Heart left ventricle (tissue), 16 donors: ENCODE data around the gene DHX32. TPM values are rescaled to one million over a fixed set of nuclear protein-coding genes. Genes with fewer than 3 reads are reported as not detected.

ENCODE experiments used
- ATAC-seq, 4 donors: fragments of 200-7000 bp; cut with Tn5 transposase; one replicate each; pipeline ENCODE4 v1.9.1; 2020 to 2022; ENCODE audit warnings: moderate library complexity in 4 of 4, mild to moderate bottlenecking in 3 of 4, moderate number of reproducible peaks in 1 of 4
- DNase-seq, 5 donors: peaks; one replicate each; pipeline ENCODE4 v3.0.0-alpha.2; 2020
- H3K27ac ChIP-seq, 12 donors: fragments of 200-600 bp; sonication (generic) in 4 of 12; one replicate each; pipeline versions ENCODE4 v1.5.0 to v1.8.0; 2016 to 2022; ENCODE audit warnings: mild to moderate bottlenecking in 2 of 12
- H3K27me3 ChIP-seq, 9 donors: fragments of 200-600 bp; sonication (generic) in 2 of 9; one replicate each; pipeline versions ENCODE4 v1.5.1 to v1.8.0; 2016 to 2022; ENCODE audit warnings: mild to moderate bottlenecking in 3 of 9
- H3K36me3 ChIP-seq, 9 donors: fragments of 200-600 bp; sonication (generic) in 2 of 9; one replicate each; pipeline versions ENCODE4 v1.5.0 to v1.8.0; 2018 to 2022; ENCODE audit warnings: mild to moderate bottlenecking in 2 of 9
- H3K4me1 ChIP-seq, 12 donors: fragments of 200-600 bp; sonication (generic) in 4 of 12; one replicate each; pipeline versions ENCODE4 v1.5.0 to v1.8.0; 2016 to 2022; ENCODE audit warnings: mild to moderate bottlenecking in 3 of 12
- H3K4me3 ChIP-seq, 12 donors: fragments of 200-600 bp; sonication (generic) in 4 of 12; one replicate each; pipeline versions ENCODE4 v1.5.0 to v1.8.0; 2017 to 2022; ENCODE audit warnings: mild to moderate bottlenecking in 9 of 12, moderate library complexity in 4 of 12
- H3K9me3 ChIP-seq, 12 donors: fragments of 200-600 bp; sonication (generic) in 4 of 12; one replicate each; pipeline versions ENCODE4 v1.5.0 to v1.8.0; 2016 to 2022; ENCODE audit warnings: mild to moderate bottlenecking in 1 of 12
- CTCF ChIP-seq, 12 donors: fragments of 200-600 bp; sonication (generic) in 4 of 12; IDR thresholded peaks; one replicate each; pipeline versions ENCODE4 v1.5.0 to v1.8.0; 2018 to 2022; ENCODE audit warnings: antibody characterized with exemption in 12 of 12, mild to moderate bottlenecking in 5 of 12
- POLR2A ChIP-seq, 2 donors: fragments of 450-650 bp; IDR thresholded peaks; one replicate each; pipeline ENCODE4 v1.6.1; 2017; ENCODE audit warnings: antibody characterized with exemption in 2 of 2, mild to moderate bottlenecking in 2 of 2, moderate library complexity in 2 of 2
- WGBS, 4 donors: extraction: QIAGEN DNeasy Blood & Tissue Kit in 2 of 4; methylation state at CpG; one replicate each; pipeline versions ENCODE4 v1.1.5 to v1.1.7; 2013 to 2018; 5-methylcytosine and 5-hydroxymethylcytosine counted together
- intact Hi-C, 10 donors: fragments of 100-400 bp; cut with DNase I; formaldehyde crosslinking; loops; one replicate each; pipeline versions ENCODE4 v1.11.1 to v1.14.2; 2022
- polyA plus RNA-seq, 2 donors: library from polyadenylated mRNA; stranded (reverse); fragments of 200-250 nt; gene quantifications; one replicate each; pipeline ENCODE4 v1.2.3, GENCODE V29; 2013
- total RNA-seq, 9 donors: library from RNA; depleted of rRNA in 2 of 9; stranded (reverse); fragments of >200 nt in 2 of 9; fragmentation: NEBNext Ultra II Directional in 3 of 9; extraction: Animal tissue kit (Norgen Biotek cat#: 25700) in 3 of 9; gene quantifications; one replicate each; pipeline versions ENCODE4 v1.1.0 to v1.2.4, GENCODE V29; 2016 to 2023
- donor health status: ischemic (EF 13 %, LVEDD 7.1; RV severe dilation, severe dysfunction).
- donor health status: healthy with polysubstance abuse.
- donor health status: DM: no; HTN: yes; CAD: no.
- donor health status: DM: no; HTN: no; CAD: no.
- donor health status: ischemic (EF 25% LVEDD 6.9; RV normal size, moderate dysfunction).
- donor health status: ischemic (EF 25% LVEDD 5.7; RV mildly dilated, moderate dysfunction).
- donor health status: healthy.
- donor health status: DM: yes; HTN: yes; CAD: no.
- donor health status: ischemic (EF 35%, LVEDD 5.7; RV mildly dilated, moderate dysfunction).
- donor health status: nonischemic (EF 11% LVEDD 7.7; RV severe dilation, severe dysfunction).
- donor health status: DM: yes; HTN: yes; CAD: no.
- donor health status: PGD.
- donor health status: ischemic (EF 29% LVEDD 5.4; RV normal size, mild dysfunction).
- donor health status: nonischemic (EF 23%, LVEDD 6.1; RV moderate dilation, normal function).

DHX32 gene
- total and polyA plus RNA-seq, 11 donors, result 24.6 to 60.7 (median 37.9) TPM

- TF ChIP-seq CTCF (IDR thresholded peaks at IDR 0.05) (no peak), POLR2A (IDR thresholded peaks at IDR 0.05) (no peak)
- Histone ChIP-seq H3K27me3 (no peaks in the 10 kb centered on the region), H3K4me3 (no peak overlapping the region), H3K36me3 (peaks cover 0 to 57% (median 40%) of the 10 kb centered on the region in 9 donors), H3K9me3 (no peaks in the 10 kb centered on the region), H3K4me1 (peaks cover 0 to 5% (median 0%) of the 10 kb centered on the region in 12 donors), H3K27ac (no peak overlapping the region)
- no peak for ATAC-seq
- no peak for DNase-seq
- WGBS, 4 donors, result 80 to 92% (median 82%) methylated on average over 3 of the region's 3 CpGs
- intact Hi-C loops, result loop anchor here in 3 of 10 donors (5.0 to 10.0 kb wide), 2 partner anchors 120 to 637 kb away; no protein-coding TSS in a partner anchor
Observed at GRCh38 chr10:125865120-125865519, 16.0 kb downstream of the DHX32 start.

GRCh38 chr10:125859128-125859817 is 21.8 kb downstream of the DHX32 start:
- DNase-seq (no peak), ATAC-seq (no peak)
- peaks cover 0 to 81% (median 52%) of the 10 kb centered on the region in 9 donors for H3K36me3 ChIP-seq
- WGBS, 4 donors, result 79 to 88% (median 83%) methylated on average over 4 of the region's 4 CpGs
- no peak overlapping the region for H3K27ac ChIP-seq
- H3K9me3 ChIP-seq, result no peaks in the 10 kb centered on the region
- no peaks in the 10 kb centered on the region for H3K27me3 ChIP-seq
- intact Hi-C loops, result no loop called here
- no peaks in the 10 kb centered on the region for H3K4me1 ChIP-seq
- TF ChIP-seq POLR2A (IDR thresholded peaks at IDR 0.05), result no peak
- TF ChIP-seq CTCF (IDR thresholded peaks at IDR 0.05), result no peak
- no peak overlapping the region for H3K4me3 ChIP-seq

GRCh38 chr10:125857185-125857760 is 23.8 kb downstream of the DHX32 start:
- TF ChIP-seq POLR2A (IDR thresholded peaks at IDR 0.05), result no peak
- Histone ChIP-seq H3K27ac (no peak overlapping the region), H3K36me3 (peaks cover 0 to 85% (median 56%) of the 10 kb centered on the region in 9 donors), H3K4me1 (no peaks in the 10 kb centered on the region), H3K27me3 (no peaks in the 10 kb centered on the region), H3K9me3 (no peaks in the 10 kb centered on the region), H3K4me3 (no peak overlapping the region)
- ATAC-seq (no peak), DNase-seq (no peak)
- intact Hi-C loops, result no loop called here
- WGBS, 4 donors, result 82 to 86% (median 82%) methylated on average over 2 of the region's 2 CpGs

- no peaks in the 10 kb centered on the region for H3K9me3 ChIP-seq
- peaks cover 0 to 94% (median 76%) of the 10 kb centered on the region in 9 donors for H3K36me3 ChIP-seq
- intact Hi-C loops, result no loop called here
- H3K27ac ChIP-seq, result peak overlapping the region in 1 of 12 donors; percentile 78
- no peak for DNase-seq
- no peak for ATAC-seq
- TF ChIP-seq POLR2A (IDR thresholded peaks at IDR 0.05) (no peak), CTCF (IDR thresholded peaks at IDR 0.05) (no peak)
- H3K4me1 ChIP-seq, result peaks cover 0 to 22% (median 0%) of the 10 kb centered on the region in 12 donors
- H3K4me3 ChIP-seq, result no peak overlapping the region
- WGBS, 4 donors, result 89 to 96% (median 94%) methylated on average over 7 of the region's 7 CpGs
- H3K27me3 ChIP-seq, result no peaks in the 10 kb centered on the region
Observed at GRCh38 chr10:125852487-125852886, 28.6 kb downstream of the DHX32 start.
